GM10248 (cell line): ENCODE results near the gene SRXN1.

Experiments used
- CTCF ChIA-PET: fragments of 300-600 bp; sonication (Branson Sonifier 250); formaldehyde crosslinking; extraction: SDS; loops from one replicate; lab custom pipeline; 2021; ENCODE audit warnings: antibody characterized with exemption; lab: Yijun Ruan, JAX
- POLR2A ChIA-PET: fragments of 350-650 bp; sonication (Branson Sonifier 250); formaldehyde crosslinking; extraction: SDS; loops from one replicate; lab custom pipeline; 2020; ENCODE audit warnings: antibody characterized with exemption; lab: Yijun Ruan, JAX
- DNase-seq: peaks from one replicate; pipeline ENCODE4 v3.0.0; 2012; ENCODE audit errors: extremely low spot score
- CTCF ChIP-seq: IDR thresholded peaks from 2 replicates; pipeline ENCODE4 v1.5.1; 2012; ENCODE audit warnings: mild to moderate bottlenecking, low read depth; ENCODE audit errors: extremely low read depth, missing control alignments, control extremely low read depth

SRXN1 gene

GRCh38 chr20:658731-659291 lies 5.8 kb upstream of the SRXN1 start:
- CTCF ChIA-PET: interaction anchor here (6.0 kb wide), 1 partner anchor 9 kb away, joined by 41 read pairs; no protein-coding TSS in a partner anchor
- POLR2A ChIA-PET: no interaction called here
- no peak for DNase-seq
- TF ChIP-seq CTCF: no peak

DNA sequence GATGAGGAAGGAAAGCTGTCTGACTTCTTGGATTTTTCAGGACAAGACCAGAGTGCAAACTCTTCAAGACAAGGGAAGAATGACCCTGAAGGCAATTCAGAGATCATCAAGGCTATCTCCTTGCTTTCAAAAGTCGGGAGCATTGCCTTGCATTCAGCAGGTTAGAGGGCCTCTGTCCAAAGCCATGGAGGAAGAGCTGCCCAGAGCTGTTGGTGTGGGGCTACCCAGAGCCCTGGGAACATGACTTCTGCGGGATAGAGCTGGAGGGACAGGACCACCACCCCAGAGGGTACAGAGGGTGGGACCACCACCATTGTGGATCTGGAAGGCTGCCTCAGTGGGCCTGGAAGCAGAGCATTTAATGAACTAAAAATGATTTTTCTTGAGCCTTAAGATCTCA lies 5.2 kb upstream of the SRXN1 start:
- no peak for TF ChIP-seq CTCF
- ChIA-PET CTCF (interaction anchor here (0.6 to 6.0 kb wide), 3 partner anchors 9 to 65 kb away, joined by 3 to 41 read pairs (median 4); no protein-coding TSS in a partner anchor), POLR2A (no interaction called here)
- no peak for DNase-seq

GRCh38 chr20:655726-656624 lies 3.0 kb upstream of the SRXN1 start:
- ChIA-PET POLR2A (no interaction called here), CTCF (interaction anchor here (3.4 to 6.0 kb wide), 2 partner anchors 11 to 12 kb away, joined by 22 to 41 read pairs; no protein-coding TSS in a partner anchor)
- no peak for DNase-seq
- no peak for TF ChIP-seq CTCF

DNA sequence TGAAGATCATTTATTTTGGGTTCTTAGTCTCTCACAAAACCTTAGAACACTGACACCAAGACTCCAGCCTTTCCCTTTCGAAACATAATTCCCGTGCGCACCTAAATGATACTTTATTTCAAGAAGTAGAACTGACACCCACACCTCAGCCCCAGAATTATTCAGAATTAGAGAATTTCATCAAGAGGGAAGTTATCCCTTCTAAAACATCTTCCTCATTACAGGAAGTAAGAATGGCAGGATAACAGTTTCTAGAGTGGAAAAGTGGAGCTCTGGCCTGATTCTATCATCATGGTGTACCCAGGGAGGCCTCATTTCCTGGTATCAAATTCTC lies 1.4 kb upstream of the SRXN1 start:
- TF ChIP-seq CTCF: no peak
- POLR2A ChIA-PET: no interaction called here
- CTCF ChIA-PET: interaction anchor here (3.4 to 6.0 kb wide), 2 partner anchors 9 to 13 kb away, joined by 22 to 41 read pairs; no protein-coding TSS in a partner anchor
- DNase-seq: no peak

GRCh38 chr20:653590-654416 lies 803 bp upstream of the SRXN1 start:
- TF ChIP-seq CTCF: no peak
- CTCF ChIA-PET: interaction anchor here (3.4 to 6.0 kb wide), 2 partner anchors 9 to 14 kb away, joined by 22 to 41 read pairs; no protein-coding TSS in a partner anchor
- no peak for DNase-seq
- POLR2A ChIA-PET: no interaction called here

- POLR2A ChIA-PET: no interaction called here
- no peak for DNase-seq
- no peak for TF ChIP-seq CTCF
- CTCF ChIA-PET: no interaction called here
These were observed 338 bp downstream of the SRXN1 start for GRCh38 chr20:652615-653109.
